OCI-LY1 (cell line): ENCODE measurements around the gene BMP4.

Experiments
- H2AFZ ChIP-seq: fragments of 200-600 bp; sonication (generic), shearing (Covaris generic); 2 replicates; pipeline ENCODE4 v1.6.0; 2014; ENCODE audit warnings: antibody characterized with exemption, mild to moderate bottlenecking, low read length
- H3F3A ChIP-seq: fragments of 200-600 bp; sonication (generic), shearing (Covaris generic); 2 replicates; pipeline ENCODE4 v1.6.0; 2014; ENCODE audit warnings: mild to moderate bottlenecking, antibody characterized with exemption, low read length, moderate library complexity; ENCODE audit not compliant: insufficient read depth
- H3K27ac ChIP-seq: fragments of 200-600 bp; sonication (generic); 2 replicates; pipeline ENCODE4 v1.5.1; 2014; ENCODE audit warnings: low read length, mixed run types, mild to moderate bottlenecking, low read depth; ENCODE audit not compliant: poor library complexity, severe bottlenecking
- H3K27me3 ChIP-seq: fragments of 200-600 bp; sonication (generic); 2 replicates; pipeline ENCODE4 v1.6.0; 2014; ENCODE audit warnings: antibody characterized with exemption, mild to moderate bottlenecking, low read length, moderate library complexity; ENCODE audit not compliant: insufficient read depth
- H3K36me3 ChIP-seq: fragments of 200-600 bp; sonication (generic); 2 replicates; pipeline ENCODE4 v1.6.1; 2014; ENCODE audit warnings: mild to moderate bottlenecking, antibody characterized with exemption, low read length, moderate library complexity, mixed read lengths; ENCODE audit not compliant: insufficient read depth
- H3K4me1 ChIP-seq: fragments of 200-600 bp; sonication (generic); 2 replicates; pipeline ENCODE4 v1.5.1; 2014; ENCODE audit warnings: mild to moderate bottlenecking, low read length, moderate library complexity; ENCODE audit not compliant: insufficient read depth, severe bottlenecking
- H3K4me2 ChIP-seq: fragments of 200-600 bp; sonication (generic), shearing (Covaris generic); 2 replicates; pipeline ENCODE4 v1.6.1; 2014; ENCODE audit warnings: low read length
- H3K4me3 ChIP-seq: fragments of 200-600 bp; sonication (generic); 2 replicates; pipeline ENCODE4 v1.5.1; 2014; ENCODE audit warnings: low read length, low read depth, mild to moderate bottlenecking, mixed read lengths; ENCODE audit not compliant: poor library complexity, severe bottlenecking
- H3K79me2 ChIP-seq: fragments of 200-600 bp; shearing (Covaris generic); 2 replicates; pipeline ENCODE4 v1.6.1; 2016; ENCODE audit warnings: mixed run types, low read length, mixed read lengths; ENCODE audit not compliant: insufficient read depth
- H3K9ac ChIP-seq: fragments of 200-600 bp; sonication (generic), shearing (Covaris generic); 2 replicates; pipeline ENCODE4 v1.6.1; 2014; ENCODE audit warnings: mild to moderate bottlenecking, low read length, mixed read lengths
- H3K9me2 ChIP-seq: fragments of 200-600 bp; sonication (generic), shearing (Covaris generic); 2 replicates; pipeline ENCODE4 v1.6.1; 2014; ENCODE audit warnings: low read depth, mild to moderate bottlenecking, low read length, mixed read lengths
- H3K9me3 ChIP-seq: fragments of 200-600 bp; shearing (Covaris generic); 2 replicates; pipeline ENCODE4 v1.6.1; 2014; ENCODE audit warnings: low read length, mixed read lengths
- H4K20me1 ChIP-seq: fragments of 200-600 bp; sonication (generic), shearing (Covaris generic); 2 replicates; pipeline ENCODE4 v1.6.0; 2016; ENCODE audit warnings: mild to moderate bottlenecking, low read length; ENCODE audit not compliant: insufficient read depth
- EZH2 ChIP-seq: fragments of 200-600 bp; sonication (generic), shearing (Covaris generic); IDR thresholded peaks from 2 replicates; pipeline ENCODE4 v1.8.0; 2017; ENCODE audit warnings: borderline replicate concordance, mixed run types, mild to moderate bottlenecking, antibody characterized with exemption, low read length, moderate library complexity, mixed read lengths
- TF ChIP-seq, protein P1 (sequence below): fragments of 200-600 bp; sonication (generic), shearing (Covaris generic); IDR thresholded peaks from 2 replicates; pipeline ENCODE4 v1.5.1; 2017; ENCODE audit warnings: mild to moderate bottlenecking, antibody characterized with exemption, low read length, moderate library complexity, mixed read lengths

Gene BMP4

GRCh38 chr14:53947094-53947445 is 9.6 kb downstream of the BMP4 start:
- TF ChIP-seq EZH2, result no peak
- TF ChIP-seq, protein P1, sequence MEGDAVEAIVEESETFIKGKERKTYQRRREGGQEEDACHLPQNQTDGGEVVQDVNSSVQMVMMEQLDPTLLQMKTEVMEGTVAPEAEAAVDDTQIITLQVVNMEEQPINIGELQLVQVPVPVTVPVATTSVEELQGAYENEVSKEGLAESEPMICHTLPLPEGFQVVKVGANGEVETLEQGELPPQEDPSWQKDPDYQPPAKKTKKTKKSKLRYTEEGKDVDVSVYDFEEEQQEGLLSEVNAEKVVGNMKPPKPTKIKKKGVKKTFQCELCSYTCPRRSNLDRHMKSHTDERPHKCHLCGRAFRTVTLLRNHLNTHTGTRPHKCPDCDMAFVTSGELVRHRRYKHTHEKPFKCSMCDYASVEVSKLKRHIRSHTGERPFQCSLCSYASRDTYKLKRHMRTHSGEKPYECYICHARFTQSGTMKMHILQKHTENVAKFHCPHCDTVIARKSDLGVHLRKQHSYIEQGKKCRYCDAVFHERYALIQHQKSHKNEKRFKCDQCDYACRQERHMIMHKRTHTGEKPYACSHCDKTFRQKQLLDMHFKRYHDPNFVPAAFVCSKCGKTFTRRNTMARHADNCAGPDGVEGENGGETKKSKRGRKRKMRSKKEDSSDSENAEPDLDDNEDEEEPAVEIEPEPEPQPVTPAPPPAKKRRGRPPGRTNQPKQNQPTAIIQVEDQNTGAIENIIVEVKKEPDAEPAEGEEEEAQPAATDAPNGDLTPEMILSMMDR, result no peak
- no peaks in the 10 kb centered on the region for H3K36me3 ChIP-seq
- no peaks in the 10 kb centered on the region; the same call in 1 of the 2 replicates for H3K27me3 ChIP-seq
- H3K9ac ChIP-seq, result no peak overlapping the region
- H3K4me3 ChIP-seq, result no peak overlapping the region
- no peaks in the 10 kb centered on the region for H3K9me3 ChIP-seq
- H3K79me2 ChIP-seq, result no peaks in the 10 kb centered on the region
- H3K9me2 ChIP-seq, result no peaks in the 10 kb centered on the region
- H4K20me1 ChIP-seq, result no peaks in the 10 kb centered on the region
- no peaks in the 10 kb centered on the region for H3K4me1 ChIP-seq
- no peak overlapping the region for H3K27ac ChIP-seq
- no peaks in the 10 kb centered on the region for H3F3A ChIP-seq
- no peak overlapping the region for H3K4me2 ChIP-seq
- H2AFZ ChIP-seq, result no peak overlapping the region

GRCh38 chr14:53946404-53947093 is 10.1 kb downstream of the BMP4 start:
- no peak overlapping the region for H3K4me3 ChIP-seq
- no peaks in the 10 kb centered on the region for H3K36me3 ChIP-seq
- H3F3A ChIP-seq, result no peaks in the 10 kb centered on the region
- no peaks in the 10 kb centered on the region for H4K20me1 ChIP-seq
- H2AFZ ChIP-seq, result no peak overlapping the region
- TF ChIP-seq, protein P1, result no peak
- no peak for TF ChIP-seq EZH2
- no peak overlapping the region for H3K9ac ChIP-seq
- H3K9me3 ChIP-seq, result no peaks in the 10 kb centered on the region
- H3K9me2 ChIP-seq, result no peaks in the 10 kb centered on the region
- H3K4me2 ChIP-seq, result no peak overlapping the region
- H3K27ac ChIP-seq, result no peak overlapping the region
- H3K27me3 ChIP-seq, result no peaks in the 10 kb centered on the region; the same call in 1 of the 2 replicates
- no peaks in the 10 kb centered on the region for H3K79me2 ChIP-seq
- no peaks in the 10 kb centered on the region for H3K4me1 ChIP-seq

- H3K4me2 ChIP-seq, result no peak overlapping the region
- H3K79me2 ChIP-seq, result no peaks in the 10 kb centered on the region
- no peaks in the 10 kb centered on the region for H3K4me1 ChIP-seq
- no peaks in the 10 kb centered on the region; the same call in 1 of the 2 replicates for H3K27me3 ChIP-seq
- H3K27ac ChIP-seq, result no peak overlapping the region
- H3K9me3 ChIP-seq, result no peaks in the 10 kb centered on the region
- no peaks in the 10 kb centered on the region for H3F3A ChIP-seq
- no peaks in the 10 kb centered on the region for H3K9me2 ChIP-seq
- TF ChIP-seq, protein P1, result no peak
- no peak for TF ChIP-seq EZH2
- H4K20me1 ChIP-seq, result no peaks in the 10 kb centered on the region
- no peak overlapping the region for H2AFZ ChIP-seq
- no peak overlapping the region for H3K9ac ChIP-seq
- no peaks in the 10 kb centered on the region for H3K36me3 ChIP-seq
- H3K4me3 ChIP-seq, result no peak overlapping the region
These were observed 10.6 kb downstream of the BMP4 start for GRCh38 chr14:53946071-53946403.
